ENCODE measurements around the gene ZNF532. TPM values are rescaled to one million over a fixed set of nuclear protein-coding genes. Genes with fewer than 3 reads are reported as not detected.
"Not testable (repeated sequence)": the region's sequence is repeated elsewhere in the genome, so short reads cannot be mapped to it uniquely, and the experiment has no call there.

The ZNF532 gene
- total RNA-seq, 2 donors from 2014 or later, result 133 to 211 TPM

GRCh38 chr18:58851856-58852255 is 12.8 kb upstream of the ZNF532 start:
- ATAC-seq (ENCODE audit: insufficient number of reproducible peaks, low FRiP score, low read depth), result no peak
- Histone ChIP-seq H3K4me3 (no peak overlapping the region), H3K9me3 (no peaks in the 10 kb centered on the region), H3K36me3 (no peaks in the 10 kb centered on the region), H3K27ac (peak overlapping the region; percentile 71 to 81), H3K4me1 (ENCODE audit: control insufficient read depth in 1 of 2, low read depth in 2 of 2) (peaks cover 17 to 35% of the 10 kb centered on the region in 2 donors), H3K27me3 (replicated peaks; ENCODE audit: insufficient read depth) (no peaks in the 10 kb centered on the region)
- no peak for TF ChIP-seq CTCF (IDR thresholded peaks at IDR 0.05)
- DNase-seq (ENCODE audit: low spot score), result no peak

- H3K36me3 ChIP-seq, result no peaks in the 10 kb centered on the region
- H3K4me1 ChIP-seq (ENCODE audit: control insufficient read depth in 1 of 2, low read depth in 2 of 2), result peaks cover 17 to 36% of the 10 kb centered on the region in 2 donors
- DNase-seq (ENCODE audit: low spot score) (no peak), ATAC-seq (ENCODE audit: insufficient number of reproducible peaks, low FRiP score, low read depth) (no peak)
- H3K27me3 ChIP-seq (replicated peaks; ENCODE audit: insufficient read depth), result no peaks in the 10 kb centered on the region
- no peak for TF ChIP-seq CTCF (IDR thresholded peaks at IDR 0.05)
- H3K9me3 ChIP-seq, result no peaks in the 10 kb centered on the region
- peak overlapping the region; percentile 10 to 81 for H3K27ac ChIP-seq
- no peak overlapping the region for H3K4me3 ChIP-seq
These were observed 12.0 kb upstream of the ZNF532 start for GRCh38 chr18:58852629-58853028.

- Histone ChIP-seq H3K36me3 (no peaks in the 10 kb centered on the region), H3K4me1 (ENCODE audit: control insufficient read depth in 1 of 2, low read depth in 2 of 2) (peaks cover 17 to 40% of the 10 kb centered on the region in 2 donors)
- ATAC-seq (ENCODE audit: insufficient number of reproducible peaks, low FRiP score, low read depth), result no peak
These were observed 11.1 kb upstream of the ZNF532 start for GRCh38 chr18:58853561-58853960.

GRCh38 chr18:58855521-58855920 is 9.2 kb upstream of the ZNF532 start:
- H3K9me3 ChIP-seq; DNase-seq (ENCODE audit: low spot score); H3K4me3 ChIP-seq; H3K27ac ChIP-seq; ATAC-seq (ENCODE audit: insufficient number of reproducible peaks, low FRiP score, low read depth); H3K27me3 ChIP-seq (replicated peaks; ENCODE audit: insufficient read depth); H3K36me3 ChIP-seq: not testable (repeated sequence)
- H3K4me1 ChIP-seq (ENCODE audit: control insufficient read depth in 1 of 2, low read depth in 2 of 2), result peaks cover 28 to 46% of the 10 kb centered on the region in 2 donors

More at GRCh38 chr18:58853561-58853960, 11.1 kb upstream of the ZNF532 start:
- H3K27me3 ChIP-seq (replicated peaks; ENCODE audit: insufficient read depth), result no peaks in the 10 kb centered on the region
- H3K9me3 ChIP-seq, result no peaks in the 10 kb centered on the region
- peak overlapping the region; percentile 0 to 81 for H3K27ac ChIP-seq
- TF ChIP-seq CTCF (IDR thresholded peaks at IDR 0.05), result no peak
- no peak for DNase-seq (ENCODE audit: low spot score)
- no peak overlapping the region for H3K4me3 ChIP-seq

- no peak for ATAC-seq (ENCODE audit: insufficient number of reproducible peaks, low FRiP score, low read depth)
These were observed 7.8 kb upstream of the ZNF532 start for GRCh38 chr18:58856881-58857280.

More at GRCh38 chr18:58856881-58857280, 7.8 kb upstream of the ZNF532 start:
- Histone ChIP-seq H3K9me3 (no peaks in the 10 kb centered on the region), H3K27ac (no peak overlapping the region), H3K27me3 (replicated peaks; ENCODE audit: insufficient read depth) (no peaks in the 10 kb centered on the region), H3K36me3 (no peaks in the 10 kb centered on the region), H3K4me3 (no peak overlapping the region), H3K4me1 (ENCODE audit: control insufficient read depth in 1 of 2, low read depth in 2 of 2) (peaks cover 29 to 46% of the 10 kb centered on the region in 2 donors)
- DNase-seq (ENCODE audit: low spot score), result no peak
- TF ChIP-seq CTCF (IDR thresholded peaks at IDR 0.05), result no peak
